GM20431 (cell line): Measurements from ENCODE around the gene CMTM7.
"Not testable (repeated sequence)": the region's sequence is repeated elsewhere in the genome, so short reads cannot be mapped to it uniquely, and the experiment has no call there.

Source experiments
- in situ Hi-C: fragments of 300-500 bp; cut with MseI, MboI; formaldehyde crosslinking; loops from one replicate; pipeline ENCODE4 v1.15.0; 2020; ENCODE audit warnings: low sequenced_read_pairs; ENCODE audit not compliant: unreplicated experiment

The CMTM7 gene

DNA sequence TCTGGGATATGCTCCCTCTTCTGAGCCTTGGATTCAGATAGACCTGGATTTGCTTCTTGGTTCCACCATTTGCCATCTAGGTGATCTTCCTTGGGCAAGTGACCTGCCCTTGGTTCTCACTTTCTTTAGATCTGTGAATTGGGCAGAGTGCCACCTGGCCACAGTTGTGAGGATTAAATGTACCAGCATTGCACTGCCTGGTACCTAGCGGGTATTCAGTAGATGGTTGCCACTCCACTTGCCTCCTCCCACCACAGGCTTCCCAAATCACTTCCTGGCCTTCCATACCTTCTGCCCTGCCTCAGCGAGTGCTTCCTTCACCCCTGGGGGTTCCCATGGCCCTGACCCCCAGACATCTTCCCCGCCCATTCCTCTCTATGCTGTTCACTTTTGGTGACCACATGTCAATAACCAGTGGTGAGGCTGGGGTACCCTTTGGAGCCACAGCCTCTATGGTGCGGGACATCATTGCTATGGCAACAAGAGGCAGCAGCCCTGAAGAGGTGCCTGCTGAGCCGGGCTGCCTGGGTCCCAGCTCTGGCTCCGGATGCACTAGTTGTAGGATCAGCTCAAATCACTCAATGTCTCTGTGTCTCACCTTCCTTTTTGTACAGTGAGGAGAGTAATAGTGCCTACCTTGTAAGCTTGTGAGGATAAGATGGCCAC lies 40.5 kb downstream of the CMTM7 start:
- in situ Hi-C loops: no loop called here

DNA sequence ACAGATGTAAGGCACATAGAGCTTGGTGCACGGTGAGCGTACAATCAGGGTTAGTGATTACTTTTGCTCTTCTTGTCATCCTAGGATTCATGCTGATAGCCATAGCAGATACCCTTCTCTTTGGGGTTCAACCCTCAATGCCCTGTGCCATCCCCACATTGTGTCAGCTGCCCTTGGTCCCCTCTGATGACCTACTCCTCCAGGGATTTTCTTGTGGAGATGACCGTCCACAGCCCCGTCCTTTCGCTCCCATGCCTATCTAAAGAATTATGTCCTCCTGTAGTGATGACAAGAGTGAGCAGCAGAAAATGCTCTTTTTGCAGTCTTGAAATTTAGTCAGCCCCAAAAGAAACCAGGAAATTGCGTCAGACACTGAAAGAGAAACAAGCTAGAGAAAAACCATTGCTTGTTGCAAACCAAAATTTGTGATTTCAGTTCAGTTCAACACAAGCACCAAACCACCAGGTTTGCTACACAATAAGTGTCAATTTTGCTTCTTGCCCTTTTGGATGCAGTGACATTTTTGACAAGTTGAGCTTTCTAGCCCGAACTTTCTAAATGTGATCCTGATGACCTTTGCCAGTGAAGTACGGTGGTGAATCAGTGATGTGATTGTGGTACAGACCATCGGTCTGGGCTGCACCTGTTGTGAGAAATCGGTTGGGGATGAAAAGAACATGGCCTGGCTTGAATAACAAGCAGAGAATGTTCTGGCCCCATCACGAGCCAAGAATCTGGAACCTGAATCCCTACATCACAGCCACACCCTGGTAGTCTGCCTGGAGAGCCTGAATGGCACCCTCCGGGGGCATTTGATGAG lies 41.3 kb downstream of the CMTM7 start:
- in situ Hi-C loops: no loop called here

DNA sequence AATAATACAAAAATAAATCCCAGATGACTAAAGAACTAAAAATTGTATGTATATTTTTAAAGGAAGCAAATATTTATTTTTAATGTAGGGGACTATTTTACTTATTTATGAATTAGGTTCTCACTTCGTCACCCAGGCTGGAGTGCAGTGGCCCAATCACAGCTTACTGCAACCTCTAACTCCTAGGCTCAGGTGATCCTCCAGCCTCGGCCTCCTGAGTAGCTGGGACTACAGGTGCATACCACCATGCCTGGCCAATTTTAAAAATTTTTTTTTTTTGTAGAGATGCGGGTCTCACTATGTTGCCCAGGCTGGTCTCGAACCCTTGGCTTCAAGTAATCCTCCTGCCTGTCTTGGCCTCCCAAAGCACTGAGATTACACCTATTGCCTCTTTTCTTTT lies 42.6 kb downstream of the CMTM7 start:
- in situ Hi-C loops: no loop called here

DNA sequence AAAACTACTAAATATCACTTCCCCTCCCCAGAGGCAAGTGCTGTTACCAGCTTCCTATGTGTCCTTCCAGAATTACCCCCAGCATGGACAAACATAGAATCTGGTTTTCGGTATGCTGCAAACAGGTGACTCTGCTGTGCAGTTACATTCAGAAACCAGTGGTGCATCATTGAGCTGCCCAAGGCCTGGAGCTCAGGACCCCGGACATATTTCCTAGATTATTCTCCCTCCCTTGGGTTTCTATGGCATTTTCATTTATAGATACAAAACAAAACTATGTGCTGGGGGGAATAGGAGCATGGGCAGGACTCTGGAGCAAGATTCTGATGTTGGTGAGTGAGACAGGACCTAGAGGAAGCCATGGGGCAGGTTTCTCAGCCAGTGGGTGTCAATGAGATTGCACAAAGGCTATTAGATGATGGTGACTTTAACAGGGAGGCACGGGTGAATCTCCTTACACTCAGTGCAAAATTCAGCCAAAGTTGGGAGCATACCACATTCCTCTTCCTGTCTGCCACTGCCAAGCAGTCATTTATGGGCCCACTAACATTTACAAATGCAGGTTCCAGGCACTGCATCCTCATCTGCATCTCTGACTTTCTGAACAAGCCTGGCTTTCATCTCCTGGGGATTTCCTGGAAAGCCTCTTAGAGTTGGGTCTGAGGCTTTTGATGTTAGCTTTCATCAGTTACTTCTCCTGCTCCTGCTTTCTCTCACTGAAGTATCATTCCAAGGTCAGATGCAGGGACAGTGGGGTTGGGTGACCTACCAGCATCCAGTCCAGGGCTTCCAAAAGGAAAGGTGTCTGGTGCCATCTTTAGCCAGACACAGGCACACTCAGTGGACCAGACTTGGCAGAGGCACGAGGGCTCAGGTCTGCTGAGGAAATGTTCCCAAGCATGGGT lies 44.5 kb downstream of the CMTM7 start:
- in situ Hi-C loops: no loop called here

DNA sequence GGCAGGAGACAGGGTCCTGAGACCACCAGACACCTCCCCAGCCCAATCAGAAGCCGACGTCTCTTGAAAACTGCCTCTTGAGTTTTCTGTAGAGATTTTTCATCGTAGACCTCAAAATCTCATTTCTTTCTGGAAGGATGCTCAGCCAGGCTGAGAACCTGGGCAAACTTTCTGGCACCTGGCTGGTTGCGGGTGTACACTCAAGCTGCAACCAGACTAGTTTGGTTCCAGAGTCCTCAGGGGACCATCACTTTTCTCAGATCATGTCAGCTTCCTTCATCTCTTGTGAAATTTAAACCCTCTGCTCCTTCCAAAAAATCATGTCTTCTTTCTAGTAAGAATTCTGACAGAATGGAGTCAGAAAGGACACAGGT lies 45.1 kb downstream of the CMTM7 start:
- in situ Hi-C loops: no loop called here

DNA sequence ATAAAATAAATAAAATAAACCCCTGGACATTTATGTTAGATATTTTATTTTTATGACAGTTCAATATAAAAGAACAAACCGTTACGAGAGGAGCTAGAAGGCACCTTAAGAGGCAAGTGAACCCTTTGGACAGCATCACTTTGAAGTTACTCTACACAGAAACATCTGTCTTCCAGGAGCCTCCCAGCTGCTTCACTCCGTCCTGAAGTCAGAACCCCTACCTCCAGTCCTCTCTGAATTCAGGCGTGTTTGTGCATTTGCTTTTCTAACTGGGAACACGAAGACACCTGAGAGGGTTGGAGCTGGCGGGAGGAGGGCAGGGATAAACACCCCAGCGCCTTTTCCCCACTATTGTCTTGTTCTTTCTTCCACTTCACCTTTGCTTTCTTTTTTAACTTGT lies 46.2 kb downstream of the CMTM7 start:
- in situ Hi-C loops: no loop called here

DNA sequence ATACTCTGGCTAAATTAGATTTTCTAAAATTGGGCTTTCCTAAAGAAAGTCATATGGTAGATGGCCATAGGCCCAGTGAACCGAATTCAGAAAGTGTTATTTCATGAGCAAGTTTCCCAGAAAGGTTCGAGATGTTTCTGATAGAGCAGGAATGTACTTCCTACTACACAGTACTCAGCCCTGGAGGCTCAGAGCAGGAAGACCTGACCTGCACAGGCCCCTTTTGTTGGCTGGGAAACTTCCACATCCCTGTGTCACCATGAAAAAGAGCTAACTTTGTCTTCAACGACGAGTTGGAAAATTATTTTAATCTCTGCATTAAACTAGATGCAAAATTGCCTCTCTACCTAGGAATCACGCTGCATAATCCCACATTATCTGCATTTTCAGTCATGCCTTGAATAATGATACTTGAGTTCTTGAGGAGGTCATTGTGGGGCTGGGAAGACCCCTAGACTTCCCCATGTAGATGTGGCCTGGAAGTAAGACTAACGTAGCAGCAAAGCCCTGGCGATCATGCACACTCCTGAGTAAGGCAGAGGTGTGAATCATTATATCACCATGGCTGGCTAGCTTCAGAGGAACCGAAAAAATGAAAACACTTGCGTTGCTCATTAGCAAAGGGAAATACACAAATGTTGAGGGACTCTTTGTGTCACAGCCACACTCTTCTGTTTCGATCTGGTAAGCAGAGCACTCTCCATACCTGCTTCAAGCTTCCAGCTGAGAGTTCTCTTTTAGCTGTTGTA lies 47.1 kb downstream of the CMTM7 start:
- in situ Hi-C loops: no loop called here

DNA sequence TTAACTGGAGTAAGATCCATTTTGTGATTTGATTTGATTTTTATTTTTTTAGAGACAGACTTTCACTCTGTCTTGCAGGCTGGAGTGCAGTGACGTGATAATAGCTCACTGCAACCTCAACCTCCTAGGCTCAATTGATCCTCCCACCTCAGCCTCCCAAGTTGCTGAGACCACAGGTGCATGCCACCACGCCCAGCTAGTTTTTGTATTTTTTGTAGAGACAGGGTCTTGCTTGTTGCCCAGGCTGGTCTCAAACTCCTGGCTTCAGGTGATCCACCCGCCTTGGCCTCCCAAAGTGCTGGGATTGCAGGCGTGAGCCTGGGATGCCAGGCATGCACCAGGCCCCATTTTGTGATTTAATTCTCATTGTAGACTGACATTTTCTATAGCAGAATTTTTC lies 47.8 kb downstream of the CMTM7 start:
- in situ Hi-C loops: not testable (repeated sequence)

DNA sequence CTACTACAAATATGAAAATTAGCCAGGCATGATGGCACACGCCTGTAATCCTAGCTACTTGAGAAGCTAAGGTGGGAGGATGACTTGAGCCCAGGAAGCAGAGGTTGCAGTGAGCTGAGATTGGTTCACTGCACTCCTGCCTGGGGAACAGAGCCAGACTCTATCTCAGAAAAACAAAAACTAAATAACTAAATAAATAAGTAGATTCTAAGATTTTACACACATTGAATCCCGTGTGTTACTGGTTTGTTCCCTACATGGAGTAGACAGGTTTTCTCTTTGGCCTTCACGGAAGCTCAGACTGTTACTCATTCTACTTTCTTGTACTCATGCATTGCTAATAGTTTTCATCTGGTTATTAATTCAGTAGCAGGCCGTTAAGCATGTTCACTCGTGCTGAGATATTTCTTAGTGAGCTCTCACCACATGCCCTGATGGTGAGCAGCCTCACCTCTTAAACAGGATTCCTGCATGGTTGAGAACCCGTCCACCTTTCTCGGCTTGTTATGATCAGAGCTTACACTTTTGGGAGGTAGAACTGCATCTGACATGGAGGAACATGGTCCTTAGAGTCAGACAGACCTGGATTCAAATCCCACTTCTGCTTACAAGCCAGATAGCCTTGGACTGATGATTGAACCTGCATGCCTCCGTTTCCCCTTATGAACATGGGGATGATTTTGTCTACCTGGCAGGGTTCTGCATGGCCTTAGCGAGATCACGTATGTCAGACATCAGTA lies 49.1 kb downstream of the CMTM7 start:
- in situ Hi-C loops: no loop called here

DNA sequence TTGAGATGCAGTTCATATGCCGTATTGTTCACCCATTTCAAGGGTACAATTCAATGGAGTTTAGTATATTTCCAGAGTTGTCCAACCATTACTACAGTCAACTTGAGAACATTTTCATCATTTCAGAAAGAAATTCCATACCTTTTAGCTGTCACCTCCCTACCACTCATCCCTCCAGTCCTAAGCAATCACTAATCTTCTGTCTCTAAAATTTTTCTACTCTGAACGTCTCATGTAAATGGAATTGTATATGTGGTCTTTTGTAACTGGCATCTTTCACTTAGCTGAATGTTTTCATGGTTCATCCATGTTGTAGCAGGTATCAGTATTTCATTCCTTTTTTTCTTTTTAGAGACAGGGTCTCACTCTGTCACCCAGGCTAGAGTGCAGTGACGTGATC lies 51.1 kb downstream of the CMTM7 start:
- in situ Hi-C loops: no loop called here

DNA sequence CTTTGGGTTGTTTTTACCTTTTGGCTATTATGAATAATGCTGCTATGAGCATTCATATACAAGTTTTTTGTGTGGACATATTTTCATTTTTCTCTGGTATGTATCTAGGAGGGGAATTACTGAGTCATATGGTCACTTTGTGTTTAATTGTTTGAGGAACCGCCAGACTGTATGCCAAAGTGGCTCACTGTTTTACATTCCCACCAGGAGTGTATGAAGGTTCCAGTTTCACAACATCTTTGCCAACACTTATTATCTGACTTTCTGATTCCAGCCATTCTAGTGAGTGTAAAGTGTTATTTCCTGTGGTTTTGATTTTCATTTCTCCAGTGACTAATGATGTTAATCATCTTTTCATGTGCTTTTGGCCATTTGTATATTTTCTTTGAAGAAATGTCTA lies 51.8 kb downstream of the CMTM7 start:
- in situ Hi-C loops: no loop called here

DNA sequence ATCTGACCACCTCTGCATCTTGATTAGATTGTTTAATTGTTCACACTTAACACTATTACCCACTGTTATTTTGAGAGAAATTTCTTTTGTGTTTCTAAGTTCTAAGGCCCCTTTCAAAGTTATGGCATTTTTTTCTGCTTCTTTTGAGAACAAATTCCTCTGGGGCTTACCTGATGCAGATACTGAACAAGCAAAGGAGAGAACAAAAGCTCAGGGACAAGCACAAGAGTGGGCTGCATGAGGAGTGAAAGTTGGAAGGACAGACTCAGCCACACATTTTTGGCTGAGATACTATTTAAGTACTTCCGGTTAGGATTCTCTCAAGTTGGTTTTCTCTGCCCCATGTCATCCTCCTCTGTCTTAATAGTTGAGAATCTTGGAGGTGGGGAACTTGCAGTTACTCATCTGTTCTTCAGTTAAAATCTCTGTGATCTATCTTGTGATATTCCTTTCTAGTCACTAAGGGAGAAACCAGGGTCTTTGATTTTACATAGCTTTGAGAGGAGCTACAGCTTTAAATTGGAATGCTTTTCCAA lies 56.3 kb downstream of the CMTM7 start:
- in situ Hi-C loops: no loop called here

DNA sequence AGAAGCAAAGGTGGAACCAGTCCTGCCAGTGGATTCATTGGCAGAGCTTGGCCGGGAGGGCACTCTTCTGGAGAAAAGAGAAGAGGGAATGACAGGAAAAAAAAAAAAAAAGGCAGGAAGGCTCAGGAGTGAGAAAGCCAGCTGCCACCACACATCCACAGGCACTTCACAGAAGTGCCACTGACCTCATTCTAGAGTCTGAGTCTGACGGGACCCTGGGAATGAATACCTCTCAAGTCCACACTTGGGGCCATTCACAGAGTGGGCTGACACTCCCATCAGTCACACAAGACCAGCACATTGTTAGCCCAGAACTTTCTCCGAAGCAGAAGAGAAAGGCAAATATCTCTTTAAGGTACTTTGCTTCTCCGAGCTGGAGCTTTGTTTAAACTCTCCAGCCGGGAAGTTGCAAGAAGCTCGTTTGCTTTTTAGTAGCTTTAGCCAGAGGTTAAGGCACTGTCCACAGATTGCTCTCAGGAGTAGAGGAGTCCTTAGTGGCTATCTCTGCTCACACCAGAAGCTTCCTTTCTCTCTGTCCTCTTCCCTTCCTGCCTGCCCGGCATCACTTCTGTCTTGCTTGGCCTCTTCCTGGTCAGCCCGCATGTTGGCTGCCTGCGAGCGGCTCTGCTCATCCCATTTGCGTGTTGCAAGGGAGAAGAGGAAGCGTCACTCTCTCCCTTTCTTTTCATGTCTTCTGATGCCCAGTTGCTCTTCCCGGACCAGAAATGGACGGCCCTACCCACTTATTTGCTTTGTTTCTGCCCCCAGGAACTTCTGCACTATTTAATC lies 57.2 kb downstream of the CMTM7 start:
- in situ Hi-C loops: no loop called here

DNA sequence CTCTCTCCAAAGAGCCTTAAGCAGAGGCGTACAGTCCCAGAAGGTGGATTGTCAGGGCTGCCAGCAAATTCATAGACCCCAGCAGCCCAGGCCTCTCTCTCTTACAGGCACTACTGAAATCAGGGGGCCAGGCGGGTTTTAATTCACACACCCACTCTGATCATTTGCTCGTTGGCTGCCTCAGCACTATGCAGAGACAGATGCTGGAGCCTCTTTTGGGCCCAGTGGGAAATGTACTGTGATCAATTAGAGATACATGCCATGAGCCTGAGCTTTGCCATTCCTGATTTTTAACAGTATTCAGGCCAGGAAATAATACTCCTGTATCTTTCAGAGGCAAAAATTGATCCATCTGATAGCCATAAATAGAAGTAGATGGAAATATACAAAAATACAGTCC lies 58.0 kb downstream of the CMTM7 start:
- in situ Hi-C loops: no loop called here

DNA sequence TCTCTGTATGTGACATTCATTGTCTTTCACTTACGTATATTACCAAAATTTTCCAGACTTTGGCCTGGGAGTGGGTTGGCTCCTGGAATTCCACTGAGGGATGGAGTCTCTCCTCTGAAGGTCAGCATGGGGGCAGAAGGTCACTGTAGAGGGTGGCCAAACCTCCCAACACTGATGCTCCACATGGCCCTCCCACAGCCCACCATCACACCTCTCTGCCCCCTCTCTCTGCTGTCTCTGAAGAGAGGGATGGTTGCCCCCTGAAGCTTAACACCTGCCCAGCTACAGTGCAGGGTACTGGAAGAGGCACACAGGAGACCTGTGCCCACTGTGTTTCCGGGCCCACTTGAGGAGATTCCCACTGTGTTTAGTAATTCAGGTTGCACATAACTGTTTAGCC lies 58.8 kb downstream of the CMTM7 start:
- in situ Hi-C loops: no loop called here

DNA sequence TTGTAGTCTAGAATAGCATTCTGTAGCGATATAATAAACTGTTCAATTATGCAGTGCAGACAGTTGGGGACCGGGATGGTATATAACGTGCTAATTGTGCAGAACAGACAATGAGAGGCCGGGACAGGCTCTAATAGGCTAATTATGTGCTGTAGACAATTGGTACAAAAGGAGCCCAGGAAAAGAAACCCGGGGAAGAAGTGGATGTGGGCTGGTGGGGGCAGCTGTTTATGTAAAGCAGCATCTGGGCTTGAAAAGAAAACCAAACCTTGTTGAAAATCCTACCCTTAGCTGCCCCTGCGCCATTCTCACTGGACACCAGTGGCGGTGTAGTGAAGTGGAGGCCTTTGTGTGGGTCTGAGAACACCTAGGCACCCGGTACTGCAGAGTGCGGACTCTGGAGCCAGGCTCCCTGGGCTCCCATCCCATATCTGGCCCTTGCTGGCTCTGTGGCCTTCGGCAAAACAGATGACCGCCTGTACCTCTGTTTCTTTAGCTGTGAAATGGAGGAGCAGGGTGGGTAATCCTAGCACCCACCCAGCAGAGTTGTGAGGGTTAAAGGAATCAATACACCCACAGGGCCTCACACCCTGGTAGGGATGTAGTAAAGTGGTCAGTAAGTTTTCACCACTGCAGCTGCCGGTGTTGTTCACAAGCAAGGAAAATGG lies 59.5 kb downstream of the CMTM7 start:
- in situ Hi-C loops: no loop called here

DNA sequence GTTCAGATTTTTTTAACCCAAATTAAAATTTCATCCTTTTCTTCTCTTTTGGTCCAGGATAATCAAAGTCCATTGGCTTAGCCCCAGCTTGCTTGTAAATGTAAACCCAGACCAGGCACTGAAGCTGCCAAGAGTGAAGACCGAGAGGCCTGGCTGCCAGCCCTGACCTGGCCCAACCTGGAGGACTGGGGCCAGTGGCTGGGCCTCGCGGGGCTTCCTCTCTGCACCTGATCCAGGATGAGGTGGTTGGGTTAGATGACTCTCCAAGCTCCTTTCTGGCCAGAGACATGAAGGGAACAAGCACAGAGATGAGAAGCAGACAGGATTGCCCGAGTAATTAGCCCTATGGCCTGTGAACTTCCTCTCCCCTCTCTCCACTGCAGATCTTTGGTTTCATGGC lies 60.4 kb downstream of the CMTM7 start:
- in situ Hi-C loops: no loop called here

DNA sequence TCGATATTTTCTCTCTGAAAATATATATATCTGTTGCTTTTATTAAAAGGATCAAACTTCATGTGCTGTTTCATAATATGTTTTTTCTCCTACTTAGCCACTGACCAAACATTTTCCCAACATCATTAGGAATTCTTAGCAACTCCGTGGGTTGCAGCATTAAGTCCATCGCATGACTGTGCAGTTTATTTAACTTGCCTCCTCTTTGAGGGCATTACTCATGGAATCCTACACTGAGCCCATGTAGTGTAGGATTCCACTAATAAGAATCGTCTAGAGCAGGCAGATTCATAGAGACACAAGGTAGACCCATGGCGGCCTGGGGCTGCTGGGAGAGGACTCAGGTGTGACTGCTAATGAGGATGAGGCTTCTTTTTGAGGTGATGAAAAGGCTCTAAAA lies 61.7 kb downstream of the CMTM7 start:
- in situ Hi-C loops: no loop called here
